GM19324 (cell line): ENCODE results near the gene NR1D2.

Experiments used
- ATAC-seq: cut with Tn5 transposase; IDR thresholded peaks from one replicate; pipeline ENCODE4 v1.9.1; 2021; ENCODE audit warnings: mild to moderate bottlenecking, moderate library complexity; ENCODE audit not compliant: unreplicated experiment, low FRiP score

The NR1D2 gene

DNA sequence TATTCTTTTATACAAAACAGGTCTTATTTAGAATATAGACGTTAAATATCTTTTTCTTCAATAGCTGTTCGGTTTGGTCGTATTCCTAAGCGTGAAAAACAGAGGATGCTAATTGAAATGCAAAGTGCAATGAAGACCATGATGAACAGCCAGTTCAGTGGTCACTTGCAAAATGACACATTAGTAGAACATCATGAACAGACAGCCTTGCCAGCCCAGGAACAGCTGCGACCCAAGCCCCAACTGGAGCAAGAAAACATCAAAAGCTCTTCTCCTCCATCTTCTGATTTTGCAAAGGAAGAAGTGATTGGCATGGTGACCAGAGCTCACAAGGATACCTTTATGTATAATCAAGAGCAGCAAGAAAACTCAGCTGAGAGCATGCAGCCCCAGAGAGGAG is 16.8 kb downstream of the NR1D2 start:
- no peak for ATAC-seq

DNA sequence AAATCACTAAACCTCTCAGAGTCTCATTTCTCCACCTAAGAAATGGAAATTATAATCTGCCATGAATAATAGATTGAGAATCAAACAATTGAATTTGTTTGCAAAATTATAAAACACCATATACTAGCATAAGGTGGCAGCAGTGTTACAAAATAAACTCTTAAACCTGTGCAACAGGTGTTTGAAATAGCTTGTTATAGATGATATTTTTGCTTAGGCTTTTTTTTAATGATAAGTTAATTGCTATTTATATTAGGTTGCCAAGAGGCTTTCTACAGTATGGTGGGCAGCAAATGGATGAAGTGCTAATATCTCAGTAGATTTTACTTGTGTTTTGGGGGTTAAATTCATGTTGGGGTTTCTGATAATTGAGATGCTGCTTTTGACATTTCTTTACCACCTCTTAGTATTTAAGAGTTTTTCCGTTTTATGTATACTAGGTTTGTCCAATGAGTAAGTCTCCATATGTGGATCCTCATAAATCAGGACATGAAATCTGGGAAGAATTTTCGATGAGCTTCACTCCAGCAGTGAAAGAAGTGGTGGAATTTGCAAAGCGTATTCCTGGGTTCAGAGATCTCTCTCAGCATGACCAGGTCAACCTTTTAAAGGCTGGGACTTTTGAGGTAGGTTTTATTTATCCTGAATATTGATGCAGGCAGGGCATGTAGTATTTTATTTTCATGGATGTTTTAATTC is 19.6 kb downstream of the NR1D2 start:
- no peak for ATAC-seq

DNA sequence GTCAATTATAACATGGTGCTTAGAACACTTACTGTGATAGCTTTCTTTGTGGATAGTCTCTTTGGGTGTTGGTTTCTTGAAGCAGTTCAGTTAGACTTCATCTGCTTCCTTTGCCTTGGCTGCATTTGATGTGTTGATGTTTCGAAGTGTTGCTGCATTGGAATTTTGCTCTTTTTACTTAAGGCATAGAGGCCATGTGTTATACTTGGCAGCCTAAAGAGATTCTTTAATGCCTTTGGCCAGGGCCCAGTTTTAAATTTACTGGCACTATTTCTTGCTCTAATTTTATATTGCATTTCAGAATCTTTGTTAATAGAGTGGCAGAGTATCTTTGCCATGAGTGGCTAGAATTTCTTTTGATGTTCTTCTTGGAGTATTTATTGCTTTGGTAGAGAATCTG is 21.2 kb downstream of the NR1D2 start:
- no peak for ATAC-seq

DNA sequence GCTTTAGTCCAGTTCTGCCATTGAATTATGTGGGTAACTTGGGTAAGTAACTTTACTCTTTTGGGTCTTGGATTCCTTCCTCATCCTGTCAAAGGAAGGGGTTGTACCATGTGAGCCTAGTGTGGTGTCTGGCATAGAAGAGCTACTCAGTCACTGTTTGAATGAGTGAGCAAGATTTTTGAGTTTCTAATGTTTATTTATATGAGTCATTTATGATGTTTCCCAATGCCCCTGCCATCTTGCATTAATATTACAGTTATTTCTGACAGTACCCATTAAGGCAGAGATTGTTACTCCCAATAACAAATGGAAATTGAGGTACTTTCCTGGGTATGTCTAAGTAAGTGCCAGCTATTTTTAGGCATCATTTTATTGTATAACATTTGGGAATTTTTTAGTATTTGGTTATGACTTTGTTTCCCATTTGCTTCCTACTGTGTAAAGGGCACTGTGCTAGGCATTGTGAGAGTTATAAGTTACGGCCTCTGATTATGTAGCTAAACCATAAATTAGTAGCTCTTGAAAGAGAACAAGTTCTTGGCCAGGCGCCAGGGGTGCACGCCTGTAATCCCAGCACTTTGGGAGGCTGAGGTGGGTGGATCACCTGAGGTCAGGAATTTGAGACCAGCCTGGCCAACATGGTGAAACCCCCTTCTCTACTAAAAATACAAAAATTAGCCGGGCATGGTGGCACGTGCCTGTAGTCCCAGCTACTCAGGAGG is 23.5 kb downstream of the NR1D2 start:
- ATAC-seq, result no peak

DNA sequence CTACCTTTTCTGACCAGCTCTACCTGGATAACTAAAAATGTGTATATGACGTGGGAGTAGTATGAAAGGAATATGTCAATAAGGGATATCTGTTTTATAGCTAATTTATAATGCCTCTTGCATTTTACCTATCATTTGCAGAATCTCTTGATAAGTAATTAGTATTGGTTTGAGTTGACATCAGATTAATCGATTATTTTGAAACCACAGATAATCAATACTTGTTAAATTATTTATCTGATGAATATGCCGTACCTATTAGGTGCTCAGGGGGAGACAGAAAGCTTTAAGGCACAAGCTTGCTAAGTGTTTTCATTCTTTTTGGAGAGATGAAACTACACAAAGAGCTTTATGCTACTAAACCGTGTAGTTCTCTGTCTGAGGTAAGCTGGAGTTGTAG is 24.3 kb downstream of the NR1D2 start:
- ATAC-seq, result no peak

DNA sequence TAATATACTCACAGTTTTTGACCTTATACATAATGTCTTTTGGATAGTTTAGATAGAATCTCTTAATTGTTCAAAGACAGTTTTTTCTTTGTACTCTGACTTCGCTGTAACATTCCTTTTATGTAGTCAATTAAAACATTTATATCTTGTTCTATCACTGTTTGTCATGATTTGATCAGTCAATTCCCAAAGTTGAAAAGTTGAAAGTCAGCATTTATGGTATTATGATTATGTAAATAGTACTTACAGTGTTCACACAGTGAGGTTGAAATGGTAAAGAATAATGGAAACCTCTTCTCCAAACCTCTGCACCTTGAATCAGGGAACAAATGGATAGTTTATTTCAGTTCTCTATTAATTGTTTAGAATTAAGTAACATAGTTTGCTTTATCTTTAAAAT is 26.6 kb downstream of the NR1D2 start:
- ATAC-seq, result no peak

DNA sequence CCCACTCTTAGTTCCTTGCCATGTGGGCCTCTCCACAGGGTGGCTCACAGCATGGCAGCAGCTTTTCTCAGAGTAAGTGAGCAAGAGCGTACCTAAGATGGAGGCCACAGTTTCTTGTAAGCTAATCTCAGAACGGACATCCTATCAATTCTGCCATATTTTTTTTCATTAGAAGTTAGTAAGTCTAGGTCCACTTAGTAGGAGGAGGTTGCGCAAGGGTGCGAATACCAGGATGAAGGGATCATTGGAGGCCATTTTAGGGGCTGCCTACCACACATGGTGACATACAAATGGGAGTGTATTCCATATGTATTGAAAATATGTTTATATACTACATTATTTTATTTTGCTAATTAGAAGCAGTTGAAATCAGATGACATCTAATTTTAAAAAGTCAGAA is 31.5 kb downstream of the NR1D2 start:
- no peak for ATAC-seq

DNA sequence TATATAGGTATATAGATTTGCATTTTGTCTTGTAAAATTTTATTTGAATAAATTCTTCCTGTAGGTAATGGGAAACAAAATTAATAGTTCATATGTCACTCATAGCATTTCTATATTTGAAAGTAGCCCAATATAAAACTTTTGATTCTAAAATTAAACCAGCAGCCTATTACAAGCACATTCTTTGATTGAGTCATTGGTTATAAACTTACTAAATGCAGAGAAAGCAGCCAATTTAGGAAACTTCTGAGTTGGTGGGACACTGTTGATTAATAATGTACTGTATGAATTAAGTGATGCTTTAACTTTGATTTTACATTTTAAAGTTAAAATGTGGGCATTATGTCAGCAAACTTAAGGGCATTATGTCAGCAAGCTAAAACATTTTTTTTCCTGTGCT is 34.5 kb downstream of the NR1D2 start:
- ATAC-seq, result no peak

DNA sequence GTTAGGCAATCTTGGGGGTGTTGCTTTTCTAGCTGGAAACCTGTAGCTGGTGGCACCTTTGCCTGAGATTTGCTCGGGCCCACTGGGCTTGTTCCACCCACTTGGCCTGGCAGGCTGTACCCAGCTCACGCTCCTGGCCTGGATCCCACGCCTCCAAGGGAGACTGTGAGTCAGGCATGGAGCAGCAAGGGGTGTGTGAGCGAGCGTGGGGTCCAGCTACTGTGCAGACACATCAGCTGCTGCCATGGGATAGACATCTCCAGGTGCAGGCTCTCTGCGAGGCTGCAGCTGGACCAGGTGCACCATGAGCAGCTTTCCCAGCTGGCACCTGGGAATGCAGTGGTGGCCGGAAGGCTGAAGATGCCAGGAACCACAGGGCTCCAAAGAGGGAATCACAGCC is 36.0 kb downstream of the NR1D2 start:
- no peak for ATAC-seq

DNA sequence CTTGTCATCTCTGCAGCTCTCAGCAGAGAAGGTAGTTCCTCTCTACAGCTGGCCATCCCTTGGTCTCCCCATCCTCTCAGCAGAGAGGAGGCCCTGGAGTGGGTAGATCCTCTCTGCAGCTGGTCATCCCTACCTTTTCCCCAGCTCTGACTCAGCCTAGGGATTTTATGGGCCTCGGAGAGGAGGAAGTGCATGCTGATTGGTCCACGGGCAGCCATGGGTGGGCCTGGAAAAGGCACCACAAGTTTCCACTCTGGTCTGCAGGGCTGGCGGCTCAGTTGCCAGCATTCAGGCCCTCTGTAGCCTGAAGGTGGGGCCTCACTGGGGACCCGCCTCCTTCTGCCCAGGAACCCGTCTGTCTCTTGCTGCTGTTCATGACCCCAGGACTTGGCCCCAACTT is 36.9 kb downstream of the NR1D2 start:
- no peak for ATAC-seq

DNA sequence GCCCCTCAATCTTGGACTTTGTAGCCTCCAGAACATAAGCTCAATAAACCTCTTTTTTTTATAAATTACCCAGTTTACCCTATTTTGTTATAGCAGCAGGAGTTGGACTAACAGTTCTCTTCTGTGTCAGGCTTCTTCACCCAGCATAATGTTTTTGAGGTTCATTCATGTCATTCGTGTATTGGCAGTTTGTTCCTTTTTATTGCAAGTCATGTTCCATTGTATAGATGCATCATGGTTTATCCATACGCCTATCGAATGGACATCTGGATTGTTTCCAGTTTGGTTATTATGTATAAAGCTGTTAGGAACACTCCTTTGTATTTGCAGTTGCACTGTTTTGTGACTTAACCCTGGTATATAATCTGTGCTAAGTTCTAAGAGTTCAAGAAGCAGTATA is 39.8 kb downstream of the NR1D2 start:
- ATAC-seq, result no peak

DNA sequence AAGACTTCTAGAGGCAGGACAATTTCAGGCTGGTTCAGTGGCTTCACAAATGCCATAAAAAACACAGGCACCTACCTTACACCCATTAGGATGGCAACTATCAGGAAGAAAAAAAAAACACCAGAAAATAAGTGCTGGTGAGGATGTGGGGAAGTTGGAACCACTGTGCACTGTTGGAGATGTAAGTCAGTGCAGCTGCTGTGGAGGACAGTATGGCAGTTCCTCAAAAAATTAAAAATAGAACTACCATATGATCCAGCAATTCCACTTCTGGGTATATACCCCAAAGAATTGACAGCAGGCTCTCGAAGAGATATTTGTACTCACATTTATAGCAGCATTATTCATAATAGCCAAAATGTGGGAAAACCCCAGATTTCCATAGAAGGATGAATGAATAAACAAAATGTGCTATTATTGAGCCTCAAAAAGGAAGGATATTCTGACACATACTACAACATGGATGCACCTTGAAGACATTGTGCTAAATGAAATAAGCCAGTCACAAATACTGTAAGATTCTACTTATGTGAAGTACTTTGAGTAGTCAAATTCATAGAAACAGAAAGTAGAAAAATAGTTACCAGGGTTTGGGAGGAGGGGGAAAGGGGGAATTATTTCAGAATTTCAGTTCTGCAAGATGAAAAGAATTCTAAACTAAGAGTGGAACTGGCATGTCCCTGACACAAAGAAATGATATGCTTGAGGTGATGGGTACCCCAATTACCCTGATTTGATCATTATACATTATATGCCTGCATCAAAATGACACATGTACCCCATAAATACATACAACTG is 40.9 kb downstream of the NR1D2 start:
- no peak for ATAC-seq

DNA sequence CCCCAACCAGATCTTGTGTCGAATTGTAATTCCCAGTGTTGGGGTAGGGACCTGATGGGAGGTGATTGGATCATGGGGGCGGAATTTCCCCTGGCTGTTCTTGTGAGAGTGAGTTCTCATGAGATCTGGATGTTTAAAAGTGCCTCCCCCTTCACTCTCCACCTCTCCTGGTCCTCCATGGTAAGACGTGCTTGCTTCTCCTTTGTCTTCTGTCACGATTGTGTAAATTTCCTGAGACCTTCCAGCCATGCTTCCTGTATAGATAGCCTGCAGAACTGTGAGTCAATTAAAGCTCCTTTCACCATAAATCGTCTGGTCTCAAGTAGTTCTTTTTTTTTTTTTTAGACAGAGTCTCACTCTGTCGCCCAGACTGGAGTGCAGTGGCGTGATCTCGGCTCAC is 42.3 kb downstream of the NR1D2 start:
- no peak for ATAC-seq

DNA sequence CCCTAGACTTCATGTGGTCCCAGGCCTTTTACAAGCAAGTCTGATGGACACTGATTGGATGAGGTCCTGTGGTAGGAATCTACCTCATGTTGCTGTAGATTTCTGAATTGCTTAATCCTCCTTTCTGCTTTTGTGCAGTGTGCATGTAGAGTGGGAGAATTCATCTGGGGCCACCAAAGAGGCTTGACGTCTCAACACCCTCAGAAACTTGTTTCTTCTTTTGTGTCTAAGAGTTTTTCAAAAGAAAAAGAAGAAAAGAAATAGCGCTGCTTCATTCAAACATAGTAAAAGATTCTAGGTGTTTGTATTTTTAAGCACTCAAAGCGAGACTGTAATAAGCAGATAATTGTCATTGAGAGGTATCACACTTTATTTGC is 46.2 kb downstream of the NR1D2 start:
- ATAC-seq, result no peak

DNA sequence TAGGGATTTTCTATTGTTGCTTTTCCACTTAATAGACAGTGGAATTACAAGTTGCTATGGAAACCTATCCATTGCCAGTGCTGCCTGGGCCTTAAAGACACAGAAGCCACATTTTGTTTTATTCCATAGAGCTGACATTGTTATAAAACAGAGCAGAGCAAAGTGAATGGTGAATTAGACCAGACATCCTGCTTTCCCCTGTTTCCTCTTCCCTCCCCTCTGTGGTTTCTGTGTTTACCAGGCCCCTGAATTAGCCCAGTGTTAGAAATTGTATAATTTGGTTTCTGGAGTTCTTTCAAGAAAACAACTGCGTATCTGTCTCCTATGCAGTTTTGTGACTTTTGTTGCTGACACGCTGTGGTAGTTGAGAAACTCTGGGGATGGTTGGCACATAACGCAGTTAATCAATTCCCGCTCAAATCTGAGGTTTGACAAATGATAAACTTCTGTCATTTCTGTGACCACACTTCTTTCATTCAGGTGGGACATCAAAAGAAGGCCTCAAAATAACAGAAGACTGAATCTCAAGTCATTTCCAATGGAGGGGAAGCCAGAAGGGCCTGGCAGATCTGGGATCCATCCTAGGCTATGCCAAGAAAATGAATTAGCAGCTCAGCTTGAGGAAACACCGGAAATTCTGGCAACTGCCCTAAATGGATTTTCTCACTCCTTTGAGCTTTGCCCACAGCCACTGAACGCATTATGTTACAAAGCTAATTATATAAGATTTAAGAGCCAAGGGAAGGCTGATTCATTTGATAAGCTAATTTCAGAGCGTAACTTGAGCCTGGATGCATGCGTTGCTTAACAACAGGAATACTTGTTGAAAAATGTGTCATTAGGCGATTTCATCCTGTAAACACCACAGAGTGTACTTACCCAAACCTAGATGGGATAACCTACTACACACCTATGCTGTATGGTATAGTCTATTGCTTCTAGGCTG is 46.9 kb downstream of the NR1D2 start:
- ATAC-seq, result no peak

DNA sequence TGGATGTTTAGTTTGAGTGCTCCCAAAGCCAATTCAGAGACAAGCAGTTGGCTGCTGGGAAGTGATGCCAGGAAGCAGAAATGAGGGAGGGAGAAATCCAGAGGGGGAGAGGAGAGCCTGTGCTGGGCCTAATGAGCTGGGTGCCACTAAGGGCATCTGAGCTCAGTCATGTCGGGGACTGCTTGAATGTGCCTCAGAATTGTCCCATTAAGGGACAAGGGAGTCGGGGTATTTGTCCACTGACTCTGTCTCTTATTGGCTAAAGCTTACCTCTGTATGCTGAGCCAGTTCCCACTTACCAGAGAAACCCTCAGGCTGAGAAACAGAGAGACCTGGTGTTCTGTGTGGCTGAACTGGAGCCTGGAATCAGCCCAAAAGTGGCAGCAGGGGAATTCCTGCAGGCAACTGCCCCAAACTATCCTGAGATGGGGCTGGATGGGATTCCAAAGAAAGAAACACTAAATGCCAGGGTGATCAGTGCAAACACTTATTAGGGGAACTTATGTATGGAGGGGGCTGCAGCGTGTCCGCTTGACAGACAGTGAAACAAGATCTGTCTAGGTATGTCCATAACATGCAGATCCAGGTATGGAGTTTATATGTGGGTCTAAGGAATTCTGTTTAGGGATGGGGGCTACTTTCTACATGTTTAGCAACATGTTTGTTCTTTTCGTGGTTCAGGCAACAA is 48.6 kb downstream of the NR1D2 start:
- no peak for ATAC-seq

DNA sequence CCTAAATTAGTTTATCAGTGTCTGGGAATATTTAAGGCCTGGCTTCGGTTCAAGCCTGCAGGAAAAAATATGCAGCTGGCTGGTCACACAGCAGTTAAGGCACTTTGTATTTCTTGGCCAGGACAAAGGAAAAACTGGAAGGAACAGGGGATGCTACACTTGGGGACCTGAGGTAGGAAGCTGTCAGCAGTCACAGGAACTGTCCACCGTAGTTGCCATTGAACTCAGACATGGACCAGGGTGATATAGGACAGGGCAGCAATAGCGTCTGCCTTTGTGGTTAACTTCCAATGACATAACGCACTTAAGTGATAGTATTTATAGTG is 49.1 kb downstream of the NR1D2 start:
- ATAC-seq, result no peak

DNA sequence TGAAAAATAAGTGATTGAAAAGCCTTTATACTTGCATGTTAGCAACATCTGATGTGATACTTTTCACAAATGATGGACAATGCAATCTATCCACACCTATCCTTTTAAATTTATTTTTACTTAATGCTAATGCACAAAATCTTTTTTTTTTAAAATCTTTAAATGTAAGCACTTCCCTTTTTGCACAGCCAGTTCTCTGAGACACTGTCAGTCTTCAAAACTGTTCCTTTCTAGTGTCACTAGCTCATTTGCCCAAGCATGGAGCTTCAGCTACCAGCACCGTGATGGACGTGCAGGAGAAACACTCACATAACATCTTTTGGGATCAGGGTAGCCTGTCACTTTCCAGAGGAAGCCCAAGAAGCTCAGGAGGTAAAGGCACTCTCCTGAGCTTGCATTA is 50.1 kb downstream of the NR1D2 start:
- ATAC-seq, result no peak

DNA sequence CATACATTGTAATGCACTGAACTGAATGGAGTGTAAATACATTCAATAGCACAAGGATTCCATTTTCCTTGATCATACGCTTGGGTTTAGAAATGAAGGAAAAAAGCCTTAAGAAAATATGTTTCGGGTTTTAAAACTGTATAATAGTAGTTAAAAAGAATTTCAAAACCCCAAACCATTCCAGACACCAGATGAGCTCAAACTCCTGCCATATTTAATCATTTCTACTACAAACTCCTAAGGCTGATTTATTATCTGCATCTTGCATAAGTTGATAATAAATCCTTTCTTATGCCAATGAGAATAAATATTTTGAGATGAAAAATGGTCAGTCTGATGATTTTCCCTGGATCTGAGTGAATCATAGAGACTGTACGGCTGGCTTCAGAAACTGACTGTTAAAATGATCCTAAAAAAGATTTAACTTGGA is 51.0 kb downstream of the NR1D2 start:
- no peak for ATAC-seq

DNA sequence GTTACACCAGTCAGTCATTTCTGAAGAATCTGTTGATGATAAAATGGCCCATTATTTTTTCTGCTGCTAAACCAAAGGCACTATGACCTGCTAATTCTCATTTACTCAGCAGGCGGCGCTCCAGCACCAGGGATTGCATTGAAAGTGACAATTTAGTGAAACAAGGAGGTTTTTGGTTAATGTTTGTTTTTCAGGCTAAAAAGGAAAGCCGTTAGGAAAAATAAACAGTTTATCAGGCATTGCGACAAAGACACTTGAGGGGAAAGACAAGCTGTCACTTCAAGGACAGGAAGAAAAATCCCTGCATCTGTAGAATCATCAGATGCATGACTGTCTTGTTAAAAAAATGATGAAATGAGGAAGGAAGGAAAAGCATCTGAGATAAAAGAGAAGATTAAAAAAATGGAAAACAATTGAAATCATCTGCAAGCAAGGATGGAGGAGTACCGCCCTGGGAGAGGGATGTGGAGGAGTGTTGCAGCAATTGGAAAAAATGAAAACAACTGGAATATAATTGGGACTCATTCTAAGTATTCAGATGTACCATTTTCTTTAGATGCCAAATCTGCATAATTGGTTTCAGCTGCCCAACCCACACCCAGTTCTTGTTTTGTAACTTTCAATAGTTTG is 54.0 kb downstream of the NR1D2 start:
- no peak for ATAC-seq
